Calu3 (cell line): ENCODE results near the gene METTL6. TPM values are rescaled to one million over a fixed set of nuclear protein-coding genes. Genes with fewer than 3 reads are reported as not detected.
"Not testable (repeated sequence)": the region's sequence is repeated elsewhere in the genome, so short reads cannot be mapped to it uniquely, and the experiment has no call there.

Source experiments
- BruUV-seq: library from RNA; stranded (reverse); fragments of 400-500 nt; replicated peaks from 2 replicates; lab custom pipeline; 2021; lab: Mats Ljungman, UMichigan
- CTCF ChIA-PET: fragments of 300-600 bp; sonication (Branson Sonifier 250); formaldehyde crosslinking; loops from one replicate; lab custom pipeline; 2022; ENCODE audit warnings: antibody characterized with exemption; lab: Charles Lee
- DNase-seq: peaks from one replicate; pipeline ENCODE4 v3.0.0; 2022
- H3K27ac Mint-ChIP-seq: one replicate; pipeline ENCODE4 v1.8.0; 2022; ENCODE audit warnings: mixed read lengths; ENCODE audit not compliant: unreplicated experiment
- H3K27me3 Mint-ChIP-seq: one replicate; pipeline ENCODE4 v1.8.0; 2022; ENCODE audit warnings: mixed read lengths; ENCODE audit not compliant: unreplicated experiment
- H3K36me3 Mint-ChIP-seq: one replicate; pipeline ENCODE4 v1.8.0; 2022; ENCODE audit warnings: mild to moderate bottlenecking, moderate library complexity, mixed read lengths; ENCODE audit not compliant: insufficient read depth, unreplicated experiment
- H3K4me1 Mint-ChIP-seq: one replicate; pipeline ENCODE4 v1.8.0; 2022; ENCODE audit warnings: mild to moderate bottlenecking, low read depth, mixed read lengths; ENCODE audit not compliant: unreplicated experiment
- H3K4me3 Mint-ChIP-seq: one replicate; pipeline ENCODE4 v1.8.0; 2022; ENCODE audit warnings: mild to moderate bottlenecking, low read depth, moderate library complexity, mixed read lengths; ENCODE audit not compliant: unreplicated experiment
- H3K9me3 Mint-ChIP-seq: one replicate; pipeline ENCODE4 v1.8.0; 2022; ENCODE audit warnings: low read depth, mixed read lengths; ENCODE audit not compliant: unreplicated experiment
- CTCF ChIP-seq: fragments of 200-600 bp; IDR thresholded peaks from one replicate; pipeline ENCODE4 v1.8.0; 2022; ENCODE audit warnings: antibody characterized with exemption; ENCODE audit not compliant: unreplicated experiment
- intact Hi-C: fragments of 100-400 bp; cut with micrococcal nuclease; formaldehyde crosslinking; loops from one replicate; pipeline ENCODE4 v1.10.0; 2022; ENCODE audit not compliant: unreplicated experiment
- total RNA-seq: library from RNA; stranded (reverse); gene quantifications from 2 replicates; pipeline ENCODE4 v1.2.3, GENCODE V29; 2022

METTL6 gene
- total RNA-seq, 1 experiment from 2014 or later: 23.0 TPM

- CTCF ChIA-PET: interaction anchor here (2.0 kb wide), 1 partner anchor 19 kb away, joined by 6 read pairs; no protein-coding TSS in a partner anchor
- intact Hi-C loops: no loop called here
- Mint-ChIP-seq H3K27ac (peak overlapping the region; percentile 7), H3K27me3 (no peaks in the 10 kb centered on the region), H3K36me3 (no peaks in the 10 kb centered on the region), H3K4me3 (no peak overlapping the region), H3K9me3 (no peaks in the 10 kb centered on the region), H3K4me1 (peaks cover 29% of the 10 kb centered on the region)
- no peak for DNase-seq
- BruUV-seq: no TSS peak
- TF ChIP-seq CTCF: no peak
These were observed 41.3 kb downstream of the METTL6 start for GRCh38 chr3:15385901-15386653.

- BruUV-seq, CTCF ChIA-PET: not testable (repeated sequence)
These were observed 42.1 kb downstream of the METTL6 start for GRCh38 chr3:15385238-15385695.

GRCh38 chr3:15384510-15385237, 42.7 kb downstream of the METTL6 start:
- intact Hi-C loops: no loop called here
- Mint-ChIP-seq H3K4me3 (no peak overlapping the region), H3K27me3 (no peaks in the 10 kb centered on the region), H3K36me3 (no peaks in the 10 kb centered on the region), H3K4me1 (peaks cover 29% of the 10 kb centered on the region), H3K9me3 (no peaks in the 10 kb centered on the region), H3K27ac (no peak overlapping the region)
- CTCF ChIA-PET: interaction anchor here (1.4 kb wide), 1 partner anchor 117 kb away, joined by 3 read pairs; no protein-coding TSS in a partner anchor
- DNase-seq: no peak
- no peak for TF ChIP-seq CTCF
- no TSS peak for BruUV-seq

More at GRCh38 chr3:15385238-15385695, 42.1 kb downstream of the METTL6 start:
- intact Hi-C loops, H3K27ac Mint-ChIP-seq, H3K9me3 Mint-ChIP-seq, DNase-seq, H3K36me3 Mint-ChIP-seq, H3K27me3 Mint-ChIP-seq, H3K4me3 Mint-ChIP-seq: not testable (repeated sequence)
- H3K4me1 Mint-ChIP-seq: peaks cover 29% of the 10 kb centered on the region

- Mint-ChIP-seq H3K9me3 (no peaks in the 10 kb centered on the region), H3K27ac (no peak overlapping the region), H3K4me3 (no peak overlapping the region), H3K36me3 (peaks cover 9% of the 10 kb centered on the region), H3K4me1 (peaks cover 21% of the 10 kb centered on the region), H3K27me3 (no peaks in the 10 kb centered on the region)
- BruUV-seq: no TSS peak
- intact Hi-C loops: no loop called here
- no peak for DNase-seq
- CTCF ChIA-PET: interaction anchor here (3.6 kb wide), 1 partner anchor 114 kb away, joined by 16 read pairs; no protein-coding TSS in a partner anchor
- TF ChIP-seq CTCF: no peak
These were observed 44.9 kb downstream of the METTL6 start for GRCh38 chr3:15382405-15382923.
